SIG-M5 treated with dmso at 0.1 percent for 504 hours (cell line): ENCODE measurements around the gene ATP8A1.
"Not testable (repeated sequence)": the region's sequence is repeated elsewhere in the genome, so short reads cannot be mapped to it uniquely, and the experiment has no call there.

Source experiments
- DNase-seq: peaks from one replicate; lab custom pipeline; 2025; ENCODE audit not compliant: unreplicated experiment; lab: John Stamatoyannopoulos, UW

ATP8A1 gene

DNA sequence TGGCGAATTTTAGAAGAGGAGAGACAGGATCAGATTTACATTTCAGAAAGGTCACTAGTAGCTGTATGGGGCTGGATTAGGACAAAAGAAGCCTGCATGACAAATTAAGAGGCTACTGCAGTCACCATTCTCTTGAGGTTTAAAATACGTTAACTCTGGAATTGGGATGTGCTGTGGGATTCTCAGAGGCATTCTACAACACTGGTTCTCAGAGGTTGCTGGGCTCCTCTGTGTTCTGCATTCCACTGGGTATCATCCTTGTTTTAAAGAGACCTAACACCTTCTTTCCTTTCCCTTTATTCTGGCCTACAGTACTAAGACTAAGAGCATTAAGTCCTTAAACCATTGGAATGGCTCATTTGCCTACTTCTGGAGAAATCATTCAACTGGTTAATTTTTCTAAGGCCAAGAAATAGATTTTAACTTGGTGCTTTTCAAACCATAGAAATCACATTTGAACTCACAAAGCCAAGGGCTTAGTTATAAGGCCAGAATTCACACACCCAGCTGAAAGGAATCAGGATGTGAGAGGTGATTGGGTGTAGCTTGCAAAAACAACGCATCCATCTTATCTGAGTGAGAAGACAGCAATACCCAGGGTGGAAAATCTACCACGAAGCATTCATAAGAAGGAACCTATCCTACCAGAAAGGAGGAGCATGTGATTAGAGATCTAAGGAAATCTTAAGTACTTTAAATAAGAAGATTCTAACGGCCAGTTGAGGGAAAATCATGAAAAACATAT lies 143.0 kb downstream of the ATP8A1 start:
- DNase-seq = no peak

GRCh38 chr4:42512226-42512625 lies 144.7 kb downstream of the ATP8A1 start:
- DNase-seq = no peak

DNA sequence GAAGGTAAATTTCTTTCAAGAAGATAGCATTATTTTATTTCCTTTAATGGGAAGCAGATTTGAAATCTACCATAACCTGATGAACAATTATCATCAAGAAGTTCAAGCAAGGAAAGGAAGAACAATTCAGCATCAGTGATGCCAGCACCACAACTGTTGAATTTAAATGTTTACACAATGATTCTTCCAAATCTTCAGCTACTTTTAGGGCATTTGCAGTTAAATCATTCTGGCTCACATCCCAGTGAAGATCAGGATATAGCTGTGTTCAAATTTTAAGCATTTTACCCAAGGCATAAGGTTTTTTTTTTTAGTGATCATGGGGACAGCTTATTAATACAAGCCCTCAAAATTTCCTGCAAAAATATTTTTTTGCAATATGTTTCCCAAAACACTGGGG lies 146.7 kb downstream of the ATP8A1 start:
- DNase-seq = no peak

DNA sequence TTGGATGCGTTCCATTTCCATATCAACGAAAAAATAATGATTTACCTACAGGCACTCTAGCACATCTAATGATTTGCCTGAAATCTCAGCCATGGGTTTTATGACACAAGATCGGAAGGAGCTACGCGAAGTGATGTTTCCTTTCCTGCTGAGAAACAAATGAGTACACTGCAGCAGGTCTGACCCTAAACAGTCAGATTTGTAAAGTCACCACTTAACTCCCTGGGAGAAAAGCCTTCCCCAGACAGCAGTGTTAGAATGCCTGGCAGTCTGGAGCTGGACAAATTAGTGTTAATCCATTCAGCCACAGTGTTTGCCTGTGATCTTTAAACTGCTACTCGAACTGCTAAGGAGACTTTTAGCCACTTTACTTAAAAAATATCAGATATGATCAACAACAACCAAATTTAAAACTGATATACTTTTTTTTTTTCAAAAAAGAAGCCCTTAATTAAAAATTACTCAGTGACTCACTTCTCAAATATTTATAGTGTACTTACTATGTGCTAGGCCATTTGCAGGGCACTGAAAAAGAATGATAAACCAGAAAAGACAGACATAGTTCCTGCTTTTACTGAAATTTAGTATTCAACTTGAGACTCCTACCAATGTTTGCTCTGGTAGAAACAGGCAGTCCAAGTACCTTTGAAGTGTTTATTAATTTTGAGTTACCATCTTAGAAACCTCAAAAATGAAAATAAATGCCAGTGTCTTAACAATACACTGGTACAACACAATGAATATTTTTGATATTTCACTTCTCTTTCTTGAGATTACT lies 155.1 kb downstream of the ATP8A1 start:
- DNase-seq = no peak

GRCh38 chr4:42498040-42498439 lies 158.9 kb downstream of the ATP8A1 start:
- no peak for DNase-seq

DNA sequence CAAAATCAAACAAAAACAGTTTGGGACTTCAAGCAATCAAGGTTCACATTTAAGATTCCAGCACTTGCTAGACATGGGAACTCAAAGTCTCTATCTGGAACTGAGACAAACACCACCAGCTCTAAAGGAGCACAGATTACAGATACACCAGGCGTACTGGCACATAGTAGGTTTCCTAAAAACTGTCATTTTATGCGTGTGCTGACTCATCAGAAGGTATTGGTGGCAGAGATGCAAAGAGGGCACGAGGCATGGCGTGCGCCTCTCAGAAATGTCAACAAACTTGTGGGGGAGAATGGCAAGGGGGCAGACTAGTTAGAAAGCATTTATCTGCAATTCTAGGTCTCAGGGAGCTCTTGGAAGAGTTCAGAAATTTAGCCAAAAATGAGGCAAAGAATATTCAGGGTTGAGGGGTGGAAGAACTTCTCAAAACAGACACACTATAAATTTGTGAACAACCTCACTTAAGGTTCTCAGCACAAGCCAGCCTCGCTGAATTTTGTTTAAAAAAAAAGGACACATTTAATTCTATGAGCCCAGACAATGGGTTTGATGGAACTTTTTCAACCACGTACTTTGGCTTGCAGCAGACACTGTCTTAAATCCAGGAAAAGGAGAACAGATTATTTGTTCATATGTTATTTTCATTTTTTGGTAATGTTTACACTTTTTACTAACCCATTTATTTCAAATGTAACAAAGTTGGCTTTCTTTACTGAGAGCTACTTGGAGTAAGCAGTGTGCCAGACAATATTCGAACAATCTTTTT lies 159.6 kb downstream of the ATP8A1 start:
- DNase-seq = no peak

DNA sequence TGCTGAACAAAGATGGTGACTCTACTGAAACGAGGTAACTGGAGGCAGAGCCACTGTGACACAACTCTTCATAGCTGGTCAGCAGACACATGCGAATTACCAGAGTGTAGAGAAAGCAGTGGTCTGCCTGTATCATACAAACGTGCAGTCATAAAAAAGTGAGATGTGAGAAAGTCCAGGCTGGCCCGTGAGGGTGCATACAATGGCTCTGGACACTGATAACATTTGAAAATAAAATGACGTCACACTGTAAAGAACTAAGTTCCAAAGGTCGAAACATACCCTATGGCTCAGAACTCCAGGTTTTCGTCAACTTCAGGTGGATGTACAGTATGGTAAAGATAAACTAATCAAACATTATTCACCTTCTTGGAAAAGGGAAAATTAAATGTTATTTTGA lies 163.9 kb downstream of the ATP8A1 start:
- no peak for DNase-seq

DNA sequence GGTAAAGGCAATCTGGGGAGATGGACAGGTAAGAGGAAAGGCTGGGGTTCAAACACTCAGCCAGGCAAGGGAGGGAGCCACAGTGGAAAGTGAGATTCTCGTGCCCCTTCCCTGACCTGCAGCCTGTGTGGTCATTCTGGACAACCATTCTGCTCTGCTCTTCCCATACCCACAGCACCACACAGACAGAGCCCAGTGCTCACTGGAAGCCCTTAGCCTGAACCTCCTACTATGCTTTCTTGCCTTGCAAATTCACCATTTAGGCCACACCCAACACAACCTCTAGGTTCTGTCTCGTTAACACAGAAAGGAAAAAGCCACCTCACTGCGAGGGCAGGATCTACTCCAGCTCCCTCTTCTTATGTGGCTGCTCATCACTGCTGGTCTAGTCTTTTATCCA lies 166.9 kb downstream of the ATP8A1 start:
- DNase-seq = no peak

DNA sequence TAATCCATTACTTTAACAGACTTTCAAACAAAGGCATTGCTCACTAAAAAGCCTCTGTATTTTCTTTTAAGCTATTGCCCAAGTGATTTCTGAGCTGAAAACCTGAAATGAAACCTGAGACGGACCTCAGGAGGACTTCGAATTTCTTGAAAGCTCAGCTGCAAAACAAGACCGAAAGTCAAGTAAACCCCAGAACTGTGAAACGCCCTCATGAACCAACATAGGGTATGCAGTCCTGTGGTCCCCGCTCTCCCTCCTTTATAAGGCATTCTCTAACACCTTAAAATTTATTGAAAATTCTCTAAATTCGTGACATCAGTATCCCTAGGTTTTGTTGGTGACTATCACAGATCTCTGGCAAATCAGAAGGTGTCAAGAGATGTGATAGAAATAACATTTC lies 167.8 kb downstream of the ATP8A1 start:
- DNase-seq = no peak

GRCh38 chr4:42488554-42488953 lies 168.4 kb downstream of the ATP8A1 start:
- no peak for DNase-seq

DNA sequence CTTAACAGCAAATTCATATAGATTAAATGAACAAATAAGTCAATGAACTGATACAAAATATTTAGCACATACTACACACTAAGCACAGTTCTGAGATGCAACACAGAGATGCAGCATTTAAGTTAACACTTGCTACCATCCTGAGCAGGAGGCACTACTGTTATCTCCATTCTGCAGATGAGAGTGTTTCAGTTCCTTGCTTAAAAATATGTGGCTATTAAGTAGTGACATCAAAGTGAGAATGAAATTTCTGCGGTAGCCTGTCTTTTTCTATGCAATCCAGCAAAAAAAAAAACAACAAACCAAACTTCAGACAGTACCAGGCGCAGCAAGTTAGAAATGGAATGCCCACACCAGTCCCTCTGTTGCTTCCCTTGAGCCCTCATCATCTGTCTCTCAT lies 168.8 kb downstream of the ATP8A1 start:
- no peak for DNase-seq

DNA sequence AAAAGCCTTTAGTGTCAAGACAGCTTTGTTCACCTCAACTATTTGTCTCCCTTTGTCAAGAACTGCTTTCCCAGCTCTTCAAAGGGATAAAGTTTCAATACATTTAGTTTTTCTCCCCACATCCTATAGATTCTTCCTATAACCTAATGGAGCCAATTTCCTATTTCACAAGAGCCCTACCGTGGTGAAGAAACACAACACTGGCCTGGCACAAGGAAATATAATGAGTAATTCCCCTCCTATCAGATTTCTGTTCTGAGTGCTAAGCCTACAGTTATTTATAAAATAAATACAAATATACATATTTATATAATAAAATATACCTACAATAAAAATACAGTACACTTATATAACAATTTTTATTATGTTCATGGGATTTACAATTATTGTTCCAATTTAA lies 169.7 kb downstream of the ATP8A1 start:
- DNase-seq = no peak

DNA sequence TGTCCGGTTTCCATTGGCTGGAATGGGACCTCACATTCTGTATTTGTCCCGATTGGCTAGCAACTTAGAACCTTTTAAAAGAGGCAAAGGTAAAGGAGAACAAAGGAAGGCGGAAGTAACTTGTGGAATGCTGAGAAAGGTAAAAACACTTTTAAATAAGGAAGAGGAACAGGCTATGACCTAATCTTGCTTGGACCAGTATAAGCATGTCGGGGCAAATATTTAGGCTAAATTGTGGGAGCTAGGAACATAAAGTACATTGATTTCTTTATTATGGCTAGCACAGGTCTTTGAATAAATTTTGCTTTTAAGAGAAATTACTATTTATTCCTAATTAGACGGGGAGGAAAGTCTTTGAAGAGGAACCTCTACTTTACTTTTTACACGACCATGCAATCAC lies 170.7 kb downstream of the ATP8A1 start:
- not testable (repeated sequence) for DNase-seq

DNA sequence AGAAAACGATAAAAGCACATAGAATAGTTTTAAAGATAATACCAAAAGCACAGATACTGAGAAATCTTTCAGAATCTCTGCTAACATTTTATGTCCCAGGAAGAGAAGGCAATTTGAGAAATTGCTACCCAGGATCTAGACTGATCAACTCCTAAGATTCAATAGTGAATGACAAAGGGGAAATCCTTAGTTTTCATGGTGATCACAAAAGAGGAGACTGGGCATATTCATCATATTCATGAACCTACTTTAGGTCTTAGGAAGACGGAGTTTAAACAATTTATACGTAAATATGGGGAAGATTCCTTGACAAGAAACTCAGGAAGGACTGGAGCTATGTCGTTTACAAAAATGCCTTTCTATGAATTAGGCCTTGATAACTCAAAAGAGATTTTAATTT lies 172.3 kb downstream of the ATP8A1 start:
- no peak for DNase-seq

GRCh38 chr4:42483426-42484379 lies 173.2 kb downstream of the ATP8A1 start:
- DNase-seq = no peak

GRCh38 chr4:42482516-42483327 lies 174.2 kb downstream of the ATP8A1 start:
- DNase-seq = no peak

- DNase-seq = no peak
These were observed 176.2 kb downstream of the ATP8A1 start for GRCh38 chr4:42480717-42481116.

GRCh38 chr4:42480281-42480680 lies 176.6 kb downstream of the ATP8A1 start:
- no peak for DNase-seq

- DNase-seq = no peak
These were observed 178.0 kb downstream of the ATP8A1 start for GRCh38 chr4:42478946-42479345.

DNA sequence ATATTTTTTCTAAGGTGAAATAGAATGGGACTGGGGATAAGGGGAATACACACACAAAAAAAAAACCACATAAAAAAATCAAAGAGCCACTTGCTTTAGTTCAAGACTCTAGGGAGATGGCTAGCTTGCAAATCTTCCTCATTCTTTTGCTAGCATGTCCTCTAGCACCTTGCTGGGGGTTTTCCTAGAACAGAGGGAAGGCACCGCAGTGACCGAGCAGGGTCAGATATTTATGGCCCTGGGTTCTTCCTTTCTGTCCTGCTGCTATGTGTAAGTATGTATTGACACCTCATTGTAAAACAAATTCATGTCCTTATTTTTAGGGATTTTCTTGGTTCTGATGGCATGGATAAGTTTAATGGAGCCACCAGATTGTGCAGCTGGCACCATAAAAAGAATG lies 178.4 kb downstream of the ATP8A1 start:
- no peak for DNase-seq
